ENCODE results near the gene ATCAY. TPM values are rescaled to one million over a fixed set of nuclear protein-coding genes. Genes with fewer than 3 reads are reported as not detected.
"Not testable (repeated sequence)": the region's sequence is repeated elsewhere in the genome, so short reads cannot be mapped to it uniquely, and the experiment has no call there.

Gene ATCAY
- total RNA-seq, 1 donor = not detected

DNA sequence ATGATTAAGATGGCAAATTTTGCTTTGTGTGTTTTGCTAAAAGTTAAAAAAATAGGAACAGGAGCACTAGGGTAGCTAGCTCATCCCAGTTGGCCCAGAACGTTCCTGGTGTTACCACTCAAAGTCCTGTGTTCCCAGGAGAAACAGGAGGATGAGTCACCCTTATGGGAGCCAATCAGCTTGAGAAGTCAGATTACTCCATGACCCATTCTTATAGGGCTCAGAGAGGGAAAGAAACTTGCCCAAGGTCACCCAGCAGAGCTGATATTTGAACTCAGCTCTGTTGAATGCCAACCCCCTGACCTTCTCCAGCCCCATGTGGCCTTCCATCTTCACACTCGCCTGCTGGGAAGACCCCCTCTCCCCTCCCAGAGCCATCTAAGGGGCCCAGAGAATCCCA, 65.4 kb downstream of the ATCAY start:
- H3K9me3 ChIP-seq (ENCODE audit: low read depth, low read length) = no peaks in the 10 kb centered on the region
- H4K20me1 ChIP-seq (ENCODE audit: insufficient read depth, low read length) = peaks cover under 1% of the 10 kb centered on the region
- H2AFZ ChIP-seq (ENCODE audit: low read length) = no peak overlapping the region
- DNase-seq (ENCODE audit: insufficient read length, low spot score, missing footprints) = peak; percentile 90
- H3K27ac ChIP-seq (ENCODE audit: low read depth, low read length) = no peak overlapping the region
- no peaks in the 10 kb centered on the region for H3K4me1 ChIP-seq (ENCODE audit: insufficient read depth, low read length)
- H3K4me2 ChIP-seq (ENCODE audit: insufficient read depth, low read length) = no peak overlapping the region
- no peaks in the 10 kb centered on the region for H3K36me3 ChIP-seq (ENCODE audit: insufficient read depth, low read length)
- H3K4me3 ChIP-seq (ENCODE audit: insufficient read depth, low read length) = no peak overlapping the region
- H3K79me2 ChIP-seq (ENCODE audit: insufficient read depth, low read length) = no peaks in the 10 kb centered on the region
- TF ChIP-seq, protein P1, sequence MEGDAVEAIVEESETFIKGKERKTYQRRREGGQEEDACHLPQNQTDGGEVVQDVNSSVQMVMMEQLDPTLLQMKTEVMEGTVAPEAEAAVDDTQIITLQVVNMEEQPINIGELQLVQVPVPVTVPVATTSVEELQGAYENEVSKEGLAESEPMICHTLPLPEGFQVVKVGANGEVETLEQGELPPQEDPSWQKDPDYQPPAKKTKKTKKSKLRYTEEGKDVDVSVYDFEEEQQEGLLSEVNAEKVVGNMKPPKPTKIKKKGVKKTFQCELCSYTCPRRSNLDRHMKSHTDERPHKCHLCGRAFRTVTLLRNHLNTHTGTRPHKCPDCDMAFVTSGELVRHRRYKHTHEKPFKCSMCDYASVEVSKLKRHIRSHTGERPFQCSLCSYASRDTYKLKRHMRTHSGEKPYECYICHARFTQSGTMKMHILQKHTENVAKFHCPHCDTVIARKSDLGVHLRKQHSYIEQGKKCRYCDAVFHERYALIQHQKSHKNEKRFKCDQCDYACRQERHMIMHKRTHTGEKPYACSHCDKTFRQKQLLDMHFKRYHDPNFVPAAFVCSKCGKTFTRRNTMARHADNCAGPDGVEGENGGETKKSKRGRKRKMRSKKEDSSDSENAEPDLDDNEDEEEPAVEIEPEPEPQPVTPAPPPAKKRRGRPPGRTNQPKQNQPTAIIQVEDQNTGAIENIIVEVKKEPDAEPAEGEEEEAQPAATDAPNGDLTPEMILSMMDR (IDR thresholded peaks at IDR 0.05; ENCODE audit: extremely low read depth, low read depth, low read length) = no peak
- no peaks in the 10 kb centered on the region for H3K27me3 ChIP-seq (ENCODE audit: insufficient read depth, low read length)

DNA sequence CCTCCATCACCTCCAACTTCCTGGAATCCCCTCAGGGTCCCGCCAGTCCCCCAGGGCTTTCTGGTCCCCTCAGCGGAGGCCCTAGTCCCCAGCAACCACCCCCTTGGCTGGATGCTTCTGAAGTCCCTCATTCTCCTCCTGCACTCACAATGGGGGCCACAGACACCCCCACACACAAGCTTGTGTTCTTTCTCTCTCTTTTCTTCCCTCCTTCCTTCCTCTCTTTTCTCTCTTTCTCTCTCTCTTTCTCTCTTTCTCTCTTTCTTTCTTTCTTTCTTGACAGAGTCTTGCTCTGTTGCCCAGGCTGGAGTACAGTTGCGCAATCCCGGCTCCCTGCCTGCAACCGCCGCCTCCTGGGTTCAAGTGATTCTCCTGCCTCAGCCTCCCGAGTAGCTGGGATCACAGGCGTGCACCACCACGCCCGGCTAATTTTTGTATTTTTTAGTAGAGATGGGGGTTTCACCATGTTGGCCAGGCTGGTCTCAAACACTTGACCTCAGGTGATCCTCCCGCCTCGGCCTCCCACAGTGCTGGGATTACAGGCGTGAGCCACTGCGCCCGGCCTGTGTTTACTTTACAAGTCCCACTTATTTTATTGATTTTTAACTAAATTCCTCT, 66.9 kb downstream of the ATCAY start:
- not testable (repeated sequence) for H3K27me3 ChIP-seq (ENCODE audit: insufficient read depth, low read length); H4K20me1 ChIP-seq (ENCODE audit: insufficient read depth, low read length); H3K27ac ChIP-seq (ENCODE audit: low read depth, low read length); H3K36me3 ChIP-seq (ENCODE audit: insufficient read depth, low read length); H2AFZ ChIP-seq (ENCODE audit: low read length); H3K4me1 ChIP-seq (ENCODE audit: insufficient read depth, low read length); H3K4me2 ChIP-seq (ENCODE audit: insufficient read depth, low read length); H3K9me3 ChIP-seq (ENCODE audit: low read depth, low read length); H3K4me3 ChIP-seq (ENCODE audit: insufficient read depth, low read length); H3K79me2 ChIP-seq (ENCODE audit: insufficient read depth, low read length)
- DNase-seq (ENCODE audit: insufficient read length, low spot score, missing footprints) = peak; percentile 83

DNA sequence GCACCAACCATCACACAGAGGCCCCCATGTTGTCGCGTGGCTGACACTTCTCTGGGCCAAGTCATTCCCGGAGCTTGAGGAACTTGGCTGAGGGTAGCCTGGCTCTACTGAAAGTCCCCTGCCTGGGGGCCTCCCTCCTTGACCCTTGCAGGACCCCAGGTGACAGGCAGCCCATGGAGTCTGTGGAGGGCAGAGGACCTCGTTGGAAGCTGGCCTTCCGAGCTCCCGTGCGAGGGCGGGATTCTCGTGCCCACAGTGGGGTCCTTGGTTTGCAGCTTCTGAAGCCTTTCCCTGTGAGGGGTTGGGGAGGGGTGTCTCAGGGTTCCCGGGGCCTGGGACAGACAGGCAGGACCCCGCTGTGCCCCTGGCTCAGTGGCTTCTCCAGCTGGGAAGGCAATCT, 68.8 kb downstream of the ATCAY start:
- Histone ChIP-seq H4K20me1 (ENCODE audit: insufficient read depth, low read length) (peaks cover 18% of the 10 kb centered on the region), H3K79me2 (ENCODE audit: insufficient read depth, low read length) (no peaks in the 10 kb centered on the region), H3K4me3 (ENCODE audit: insufficient read depth, low read length) (no peak overlapping the region), H3K27me3 (ENCODE audit: insufficient read depth, low read length) (no peaks in the 10 kb centered on the region), H3K9me3 (ENCODE audit: low read depth, low read length) (no peaks in the 10 kb centered on the region), H2AFZ (ENCODE audit: low read length) (no peak overlapping the region), H3K36me3 (ENCODE audit: insufficient read depth, low read length) (no peaks in the 10 kb centered on the region), H3K4me2 (ENCODE audit: insufficient read depth, low read length) (no peak overlapping the region), H3K4me1 (ENCODE audit: insufficient read depth, low read length) (no peaks in the 10 kb centered on the region), H3K27ac (ENCODE audit: low read depth, low read length) (no peak overlapping the region)
- peak; percentile 78 for DNase-seq (ENCODE audit: insufficient read length, low spot score, missing footprints)
- TF ChIP-seq, protein P1 (IDR thresholded peaks at IDR 0.05; ENCODE audit: extremely low read depth, low read depth, low read length) = no peak

DNA sequence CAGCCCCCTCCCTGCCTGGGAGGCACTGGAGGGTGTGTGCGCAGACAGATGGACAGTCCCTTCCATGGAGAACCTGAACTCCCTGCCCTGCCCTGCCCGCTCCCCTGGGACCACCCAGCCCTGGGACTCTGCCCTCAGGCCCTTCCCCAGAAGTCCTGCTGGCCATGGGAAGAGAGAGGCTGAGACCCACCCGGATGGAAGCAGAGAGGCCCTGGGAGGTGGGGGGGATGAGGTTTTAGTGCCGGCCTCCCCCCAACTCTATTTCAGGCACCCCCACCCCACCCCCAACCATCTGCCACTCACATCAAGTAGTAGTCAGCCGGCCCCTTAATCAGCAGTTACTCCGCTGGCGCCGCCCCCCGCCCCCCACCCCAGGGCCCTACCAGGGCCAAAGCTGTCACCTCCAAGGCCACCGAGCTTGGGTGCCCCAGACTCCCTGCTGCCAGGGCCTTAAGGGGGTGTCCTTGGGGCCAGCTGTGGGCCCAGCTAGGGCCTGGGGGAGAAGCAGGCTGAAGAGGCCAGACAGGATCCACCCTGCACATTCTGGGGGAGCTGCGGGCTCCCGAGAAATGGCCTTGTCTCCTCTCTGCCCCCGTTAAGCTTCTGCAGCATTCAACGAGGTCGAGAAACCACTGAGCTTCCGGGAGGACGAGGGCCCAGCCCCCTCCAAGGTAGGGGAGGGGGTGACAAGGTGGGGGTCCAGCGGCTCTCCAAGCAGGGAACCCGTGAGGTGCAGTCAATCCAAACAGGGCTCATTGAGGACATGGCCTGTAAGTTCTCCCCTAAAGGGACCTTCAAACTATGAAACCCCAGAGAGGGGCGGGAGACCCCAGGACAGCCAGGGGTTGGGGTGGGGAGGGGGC, 69.7 kb downstream of the ATCAY start:
- no peak overlapping the region for H3K4me2 ChIP-seq (ENCODE audit: insufficient read depth, low read length)
- H3K27ac ChIP-seq (ENCODE audit: low read depth, low read length) = no peak overlapping the region
- TF ChIP-seq, protein P1 (IDR thresholded peaks at IDR 0.05; ENCODE audit: extremely low read depth, low read depth, low read length) = no peak
- H3K79me2 ChIP-seq (ENCODE audit: insufficient read depth, low read length) = no peaks in the 10 kb centered on the region
- no peaks in the 10 kb centered on the region for H3K27me3 ChIP-seq (ENCODE audit: insufficient read depth, low read length)
- H4K20me1 ChIP-seq (ENCODE audit: insufficient read depth, low read length) = peaks cover 26% of the 10 kb centered on the region
- no peak overlapping the region for H3K4me3 ChIP-seq (ENCODE audit: insufficient read depth, low read length)
- H3K9me3 ChIP-seq (ENCODE audit: low read depth, low read length) = no peaks in the 10 kb centered on the region
- no peak overlapping the region for H2AFZ ChIP-seq (ENCODE audit: low read length)
- peak; percentile 80 for DNase-seq (ENCODE audit: insufficient read length, low spot score, missing footprints)
- H3K4me1 ChIP-seq (ENCODE audit: insufficient read depth, low read length) = no peaks in the 10 kb centered on the region
- no peaks in the 10 kb centered on the region for H3K36me3 ChIP-seq (ENCODE audit: insufficient read depth, low read length)

Data from osteoblast (primary cell).